ENCODE data around the gene VPS36. TPM values are rescaled to one million over a fixed set of nuclear protein-coding genes. Genes with fewer than 3 reads are reported as not detected.

Gene VPS36
- total RNA-seq, 1 experiment from 2014 or later = 29.2 TPM

GRCh38 chr13:52446265-52446664, 4.2 kb downstream of the VPS36 start:
- no peak overlapping the region for H4K91ac ChIP-seq (ENCODE audit: insufficient read length, low read depth, low read length)
- DNase-seq = no peak
- WGBS (ENCODE audit: extremely low coverage, insufficient read length, low lambda C conversion rate) = no CpG with 5 or more reads among the region's 1 CpG
- no peaks in the 10 kb centered on the region for H3K23me2 ChIP-seq (ENCODE audit: insufficient read length, low read depth, low read length, poor library complexity, severe bottlenecking)
- H3K27me3 ChIP-seq (ENCODE audit: insufficient read depth, low read length) = no peaks in the 10 kb centered on the region
- H3K4ac ChIP-seq (ENCODE audit: low read depth, low read length) = no peak overlapping the region
- no peak overlapping the region for H2AFZ ChIP-seq (ENCODE audit: low read length)
- TF ChIP-seq CTCF (conservative IDR thresholded peaks at IDR 0.05) = no peak
- no peak overlapping the region for H3K14ac ChIP-seq (ENCODE audit: insufficient read depth, low read length)
- peaks cover 0 to 8% (median 0%) of the 10 kb centered on the region in 3 experiments; a peak in 4 of 7 replicates for H3K36me3 Mint-ChIP-seq (ENCODE audit: insufficient read depth in 1 of 3, low read depth in 3 of 3)
- peaks cover 10 to 15% of the 10 kb centered on the region in 2 experiments for H3K4me1 Mint-ChIP-seq
- H3K9ac ChIP-seq (ENCODE audit: extremely low read depth, insufficient read length, low read length) = no peak overlapping the region
- no peak overlapping the region for H3K23ac ChIP-seq (ENCODE audit: insufficient read length, low read depth, low read length)
- H2BK20ac ChIP-seq (ENCODE audit: low read depth, low read length, poor library complexity, severe bottlenecking) = no peak overlapping the region
- H3K56ac ChIP-seq (ENCODE audit: insufficient read length, low read depth, low read length) = no peak overlapping the region
- no peak overlapping the region for H3K27ac ChIP-seq (ENCODE audit: insufficient read length, low read depth, low read length)
- H3K4me1 ChIP-seq (ENCODE audit: insufficient read depth, low read length) = no peaks in the 10 kb centered on the region; the same call in 1 of the 2 replicates
- H3T11ph ChIP-seq (ENCODE audit: low read length) = no peak overlapping the region
- no peak overlapping the region for H2BK120ac ChIP-seq (ENCODE audit: low read depth, low read length, poor library complexity, severe bottlenecking)
- no peak overlapping the region for H3K4me3 Mint-ChIP-seq
- H3K9me3 Mint-ChIP-seq = no peaks in the 10 kb centered on the region; a peak in 1 of 5 replicates
- H4K5ac ChIP-seq (ENCODE audit: insufficient read length, low read depth, low read length) = no peak overlapping the region
- H3K79me1 ChIP-seq (ENCODE audit: insufficient read depth, low read depth, low read length, poor library complexity, severe bottlenecking) = no peaks in the 10 kb centered on the region
- no peak overlapping the region for H4K8ac ChIP-seq (replicated peaks; ENCODE audit: insufficient read length, low read depth, low read length)
- H3K4me2 ChIP-seq (ENCODE audit: insufficient read depth, insufficient read length, low read length) = no peak overlapping the region
- no peak overlapping the region for H3K27ac Mint-ChIP-seq
- no peaks in the 10 kb centered on the region for H3K9me3 ChIP-seq (ENCODE audit: control insufficient read depth, low read depth, low read length)
- no peaks in the 10 kb centered on the region for H4K20me1 ChIP-seq (ENCODE audit: control insufficient read depth, insufficient read depth, insufficient read length)
- no peak overlapping the region for H3K18ac ChIP-seq (ENCODE audit: insufficient read length, low read depth, low read length)
- H2AK5ac ChIP-seq (ENCODE audit: insufficient read length, low read length) = no peak overlapping the region
- no peaks in the 10 kb centered on the region; the same call in 1 of the 2 replicates for H3K27me3 Mint-ChIP-seq (ENCODE audit: low read depth)
- H2BK15ac ChIP-seq (ENCODE audit: low read depth, low read length) = no peak overlapping the region
- H2BK12ac ChIP-seq (ENCODE audit: insufficient read length, low read depth, low read length) = no peak overlapping the region
- H3K79me2 ChIP-seq (ENCODE audit: insufficient read depth, low read length) = peaks cover 12% of the 10 kb centered on the region; the same call in 1 of the 2 replicates
- H2BK5ac ChIP-seq (ENCODE audit: insufficient read length, low read length) = no peak overlapping the region
